ENCODE data around the gene MRPS12.

- TF ChIP-seq, protein P1, sequence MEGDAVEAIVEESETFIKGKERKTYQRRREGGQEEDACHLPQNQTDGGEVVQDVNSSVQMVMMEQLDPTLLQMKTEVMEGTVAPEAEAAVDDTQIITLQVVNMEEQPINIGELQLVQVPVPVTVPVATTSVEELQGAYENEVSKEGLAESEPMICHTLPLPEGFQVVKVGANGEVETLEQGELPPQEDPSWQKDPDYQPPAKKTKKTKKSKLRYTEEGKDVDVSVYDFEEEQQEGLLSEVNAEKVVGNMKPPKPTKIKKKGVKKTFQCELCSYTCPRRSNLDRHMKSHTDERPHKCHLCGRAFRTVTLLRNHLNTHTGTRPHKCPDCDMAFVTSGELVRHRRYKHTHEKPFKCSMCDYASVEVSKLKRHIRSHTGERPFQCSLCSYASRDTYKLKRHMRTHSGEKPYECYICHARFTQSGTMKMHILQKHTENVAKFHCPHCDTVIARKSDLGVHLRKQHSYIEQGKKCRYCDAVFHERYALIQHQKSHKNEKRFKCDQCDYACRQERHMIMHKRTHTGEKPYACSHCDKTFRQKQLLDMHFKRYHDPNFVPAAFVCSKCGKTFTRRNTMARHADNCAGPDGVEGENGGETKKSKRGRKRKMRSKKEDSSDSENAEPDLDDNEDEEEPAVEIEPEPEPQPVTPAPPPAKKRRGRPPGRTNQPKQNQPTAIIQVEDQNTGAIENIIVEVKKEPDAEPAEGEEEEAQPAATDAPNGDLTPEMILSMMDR (IDR thresholded peaks at IDR 0.05; ENCODE audit: low read length) = no peak
- TF ChIP-seq EZH2 (optimal IDR thresholded peaks at IDR 0.05; ENCODE audit: low read depth, low read length) = no peak
- no peak for TF ChIP-seq EZH2phosphoT487 (IDR thresholded peaks at IDR 0.05; ENCODE audit: low read length)
These were observed 34.0 kb downstream of the MRPS12 start for GRCh38 chr19:38964738-38965137.

All from MM.1S (cell line).